Measurements from ENCODE around the gene RAG1.

The RAG1 gene

DNA sequence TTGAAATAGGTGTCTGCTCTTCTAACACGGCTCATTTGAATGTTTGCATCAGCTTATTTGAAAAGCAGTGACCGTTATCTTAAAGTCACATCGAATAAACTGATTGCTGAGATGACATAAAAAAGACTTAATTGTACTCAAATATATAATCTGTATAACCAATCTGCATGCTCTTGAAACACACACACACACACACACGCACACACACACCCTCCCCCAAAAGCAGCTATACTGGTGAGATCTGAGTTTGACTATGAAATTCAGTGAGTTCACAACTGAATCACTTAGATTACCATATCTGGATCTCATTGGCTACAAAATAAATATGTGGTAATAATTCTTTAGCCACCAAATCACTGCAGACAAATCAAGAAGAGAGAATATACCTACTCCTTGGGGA is 22.7 kb downstream of the RAG1 start:
- no peak for DNase-seq

GRCh38 chr11:36591433-36591832 is 23.6 kb downstream of the RAG1 start:
- no peak for DNase-seq

DNA sequence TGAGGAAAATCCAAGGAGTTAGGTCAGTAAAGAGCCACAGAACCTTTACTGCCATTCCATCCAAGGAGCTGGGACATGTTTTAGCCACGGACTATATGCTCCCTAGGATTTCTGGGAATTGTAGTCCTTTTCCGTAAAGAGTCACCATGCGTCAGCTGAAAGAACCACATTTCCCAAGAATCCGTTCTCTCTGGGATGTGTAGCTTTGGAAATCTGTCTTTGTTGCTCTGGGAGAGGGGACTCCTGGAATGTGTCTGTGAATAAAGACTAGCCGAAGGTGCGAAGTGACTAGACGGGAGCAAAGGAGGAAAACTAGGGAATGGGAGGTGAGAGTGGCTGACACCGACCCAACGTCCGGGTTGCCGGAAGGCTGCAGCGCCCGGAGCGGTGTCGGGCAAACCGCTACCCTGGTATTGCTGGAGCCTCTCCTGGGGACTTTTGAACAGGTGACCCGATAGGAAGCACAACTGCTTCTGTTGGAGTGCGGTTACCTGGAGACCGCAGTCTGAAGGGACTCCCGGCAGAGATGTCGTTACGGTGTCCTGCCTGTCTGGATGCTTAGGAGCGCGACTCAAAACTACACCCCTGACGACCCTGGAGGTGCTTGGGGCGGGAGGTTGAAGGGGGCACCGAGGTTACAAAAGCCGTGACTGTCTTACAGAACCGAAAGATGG is 26.6 kb downstream of the RAG1 start, which contains the start of gene IFTAP:
TSS of gene IFTAP (plus strand) at position 187 of the 674 bp plus-strand sequence. CDS start 15,602 bp downstream, outside the sequence.
- peak; percentile 27 to 94 (median 70) for DNase-seq

DNA sequence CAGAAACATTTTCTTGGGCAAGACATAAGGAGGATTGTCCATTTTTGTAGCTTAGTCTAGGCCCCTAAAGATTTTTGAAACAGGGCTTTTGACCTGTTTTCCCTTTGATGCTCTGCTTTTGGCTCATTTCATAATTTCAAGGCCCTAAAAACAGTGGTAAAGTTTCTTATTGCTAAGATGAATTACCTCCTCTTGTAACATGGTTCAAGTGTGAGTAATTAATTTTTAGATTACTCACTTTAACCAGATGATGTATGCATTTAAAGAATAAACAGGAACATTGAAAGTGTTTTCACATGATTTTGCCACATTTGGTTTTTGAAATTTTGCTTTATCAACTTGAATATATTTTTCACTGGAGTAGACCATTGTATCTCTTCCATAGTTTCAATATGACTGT is 29.1 kb downstream of the RAG1 start:
- DNase-seq = no peak

GRCh38 chr11:36598051-36598450 is 30.2 kb downstream of the RAG1 start, which contains the start of gene RAG2:
Gene RAG2 (minus strand): TSS chr11:36598236. CDS start chr11:36594168, 4,068 bp downstream.
- DNase-seq = no peak

- DNase-seq = no peak
Observed at GRCh38 chr11:36600180-36600579, 32.4 kb downstream of the RAG1 start.

DNA sequence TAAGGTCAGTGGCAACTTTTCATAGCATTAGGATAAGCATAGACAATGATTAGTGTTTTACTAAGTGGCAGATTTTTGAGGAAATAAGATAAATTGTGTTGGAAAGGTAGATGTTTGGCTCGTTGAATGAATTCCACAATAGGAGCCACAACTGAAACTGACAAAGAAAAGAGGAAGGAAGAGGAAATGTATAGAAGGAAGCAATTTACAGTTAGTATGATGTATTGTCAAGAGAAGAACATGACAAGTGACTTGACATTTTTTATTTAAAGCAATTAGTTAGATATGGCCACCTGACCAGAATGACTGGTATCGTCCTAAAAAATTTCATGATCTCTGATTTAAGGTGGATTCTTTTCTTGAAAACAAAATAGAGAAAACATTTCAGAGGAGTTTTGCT is 33.3 kb downstream of the RAG1 start:
- no peak for DNase-seq

GRCh38 chr11:36602135-36602534 is 34.3 kb downstream of the RAG1 start:
- no peak for DNase-seq

DNA sequence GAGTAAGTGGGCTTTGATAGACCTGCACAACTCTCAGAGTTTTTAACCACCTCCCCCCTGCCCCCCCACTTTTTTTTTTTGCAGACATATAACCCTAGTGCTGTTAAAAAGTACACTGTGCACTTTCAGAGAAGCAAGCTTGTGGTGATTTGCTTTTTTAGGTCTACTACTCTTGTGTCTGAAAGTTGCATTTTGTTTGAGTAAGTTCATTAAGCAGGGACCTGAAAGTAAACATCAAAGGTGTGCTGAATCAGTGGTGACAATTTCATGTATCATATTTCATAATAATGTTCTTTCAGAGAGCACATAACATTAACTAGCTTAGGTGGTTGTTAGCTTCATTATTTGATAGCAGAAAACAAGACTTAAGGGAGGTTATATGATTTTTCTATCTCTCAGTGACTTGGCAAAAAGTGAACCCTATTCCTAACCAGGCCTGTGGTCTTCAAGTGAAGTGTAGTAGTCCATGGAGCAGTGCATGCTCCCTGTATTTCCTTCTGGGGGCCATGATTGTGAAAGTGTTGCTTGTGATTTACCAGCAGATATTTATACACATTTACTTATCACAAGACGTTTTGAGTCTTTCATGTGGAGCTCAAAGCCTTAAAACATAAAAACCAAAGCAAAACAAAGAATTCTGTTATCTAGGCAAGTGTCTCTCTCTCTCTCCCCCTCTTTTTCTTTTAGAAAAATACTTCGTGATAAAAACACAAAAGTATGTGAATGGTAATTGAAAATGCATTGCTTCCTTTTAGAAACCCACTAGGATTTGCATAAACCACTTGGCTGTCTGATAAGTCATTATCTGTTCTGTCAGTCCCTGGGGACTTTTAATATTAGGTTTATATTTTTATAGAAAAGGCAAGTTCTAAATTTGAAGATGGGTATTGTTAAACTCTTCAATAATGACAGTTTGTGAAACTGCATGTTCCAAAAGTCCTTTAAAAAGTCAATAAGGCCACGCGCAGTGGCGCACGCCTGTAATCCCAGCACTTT is 37.7 kb downstream of the RAG1 start:
- no peak for DNase-seq

- no peak for DNase-seq
Observed at GRCh38 chr11:36608491-36609199, 40.8 kb downstream of the RAG1 start.

- no peak for DNase-seq
Observed at GRCh38 chr11:36609383-36609782, 41.6 kb downstream of the RAG1 start.

- DNase-seq = no peak
Observed at GRCh38 chr11:36615826-36616225, 48.0 kb downstream of the RAG1 start.

DNA sequence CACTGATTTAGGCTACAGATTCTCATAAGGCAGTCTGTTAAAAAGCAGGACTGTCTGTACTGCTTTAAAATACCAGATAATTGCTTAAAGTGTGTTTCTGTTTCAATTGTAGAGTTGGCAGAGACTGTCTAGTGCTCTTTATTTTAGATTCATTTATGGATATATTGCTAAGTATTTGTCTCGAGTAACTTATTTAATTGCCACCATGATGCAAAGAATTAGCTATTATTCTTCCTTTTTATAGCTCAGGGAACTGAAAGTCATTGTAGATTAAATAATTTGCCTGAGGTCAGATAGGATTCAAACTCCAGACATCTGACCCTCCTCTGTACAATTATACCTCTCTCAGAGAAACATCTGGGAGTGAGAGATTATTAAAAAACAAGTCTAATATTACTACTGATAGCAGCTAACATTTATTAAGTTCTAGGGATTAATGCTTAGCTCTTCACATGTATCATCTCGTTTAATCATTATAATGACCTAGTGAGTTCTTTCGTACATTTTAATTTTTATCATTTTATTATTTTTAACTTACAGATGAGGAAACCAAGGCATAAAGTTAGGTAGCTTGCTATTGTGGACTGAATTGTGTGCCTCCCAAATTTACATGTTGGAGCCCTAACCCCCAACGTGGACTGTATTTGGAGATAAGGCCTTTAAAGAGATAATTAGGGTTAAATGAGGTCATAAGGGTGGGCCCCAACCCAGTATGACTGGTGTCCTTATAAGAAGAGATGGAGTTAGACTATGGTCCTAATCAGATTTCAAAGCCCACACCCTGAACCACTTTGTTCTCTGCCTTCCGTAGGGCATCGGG is 49.9 kb downstream of the RAG1 start:
- DNase-seq = no peak

DNA sequence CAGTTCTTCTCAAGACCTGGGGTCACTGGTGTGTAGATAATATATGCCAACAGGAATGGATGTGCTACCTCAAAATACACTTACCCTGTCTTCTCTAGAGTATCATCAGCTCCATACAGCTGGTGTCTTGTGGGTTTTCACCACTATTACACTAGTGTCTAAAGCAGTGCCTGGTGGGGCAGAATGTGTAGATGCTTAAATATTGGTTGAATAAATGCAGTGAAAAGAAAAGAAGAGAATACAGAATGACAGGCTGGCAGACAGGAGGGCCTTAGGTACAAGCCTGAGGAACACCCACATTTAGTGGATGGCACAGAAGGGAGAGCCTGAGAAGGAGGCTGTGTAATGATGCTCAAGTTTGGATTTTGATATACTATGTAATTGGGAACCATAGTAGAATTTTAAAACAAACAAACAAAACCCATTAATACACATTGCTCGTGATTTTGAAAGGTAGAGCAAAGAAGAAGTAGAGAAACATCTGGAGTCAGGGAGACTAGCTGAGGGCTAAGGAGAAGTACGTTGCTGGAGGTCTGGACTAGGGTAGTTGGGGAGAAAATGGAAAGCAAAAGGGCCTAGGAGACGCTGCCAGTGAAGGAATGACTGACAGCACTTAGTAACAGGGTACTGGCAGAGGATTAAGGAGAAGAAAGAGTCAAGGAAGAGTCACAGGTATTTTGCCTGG is 50.7 kb downstream of the RAG1 start:
- no peak for DNase-seq

GRCh38 chr11:36619502-36619901 is 51.7 kb downstream of the RAG1 start:
- peak in 1 of 14 donors; percentile 23 for DNase-seq

DNA sequence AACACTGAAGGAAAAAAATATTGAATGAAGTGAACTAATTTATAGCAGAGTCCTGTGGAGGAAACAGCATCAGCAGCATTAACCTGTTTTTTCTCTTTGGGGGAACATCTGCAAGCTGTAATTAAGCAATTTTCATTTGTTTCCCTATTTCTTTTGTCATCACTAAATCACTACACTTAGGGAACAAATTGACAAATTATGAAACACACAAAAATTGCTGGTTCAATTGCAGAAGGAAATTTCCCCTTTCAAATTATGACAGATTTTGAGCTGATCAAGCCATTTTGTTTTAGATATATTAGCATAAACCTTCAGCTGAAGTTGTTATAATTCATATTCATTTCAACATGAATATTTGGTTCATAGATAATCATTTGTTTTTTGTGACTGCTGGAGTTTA is 52.4 kb downstream of the RAG1 start:
- no peak for DNase-seq

- DNase-seq = no peak
Observed at GRCh38 chr11:36622431-36623136, 54.8 kb downstream of the RAG1 start.

- no peak for DNase-seq
Observed at GRCh38 chr11:36623494-36623893, 55.7 kb downstream of the RAG1 start.

DNA sequence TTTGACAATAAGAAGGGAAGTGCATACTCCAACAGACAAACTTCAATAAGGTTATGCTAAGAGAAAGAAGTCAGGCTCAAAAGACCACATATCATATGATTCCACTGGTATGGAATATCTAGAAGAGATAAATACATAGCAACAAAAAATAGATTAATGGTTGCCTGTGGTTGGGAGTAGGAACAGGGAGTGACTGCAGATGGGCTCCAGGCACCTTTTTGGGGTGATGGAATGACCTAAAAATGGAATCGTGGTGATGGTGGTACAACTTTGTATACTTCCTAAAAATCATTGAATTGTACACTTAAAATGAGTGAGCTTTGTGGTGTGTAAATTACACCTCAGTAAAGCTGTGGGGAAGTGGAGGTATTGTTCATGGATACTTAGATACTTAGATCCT is 59.2 kb downstream of the RAG1 start:
- DNase-seq = no peak

- no peak for DNase-seq
Observed at GRCh38 chr11:36627471-36627870, 59.7 kb downstream of the RAG1 start.

DNA sequence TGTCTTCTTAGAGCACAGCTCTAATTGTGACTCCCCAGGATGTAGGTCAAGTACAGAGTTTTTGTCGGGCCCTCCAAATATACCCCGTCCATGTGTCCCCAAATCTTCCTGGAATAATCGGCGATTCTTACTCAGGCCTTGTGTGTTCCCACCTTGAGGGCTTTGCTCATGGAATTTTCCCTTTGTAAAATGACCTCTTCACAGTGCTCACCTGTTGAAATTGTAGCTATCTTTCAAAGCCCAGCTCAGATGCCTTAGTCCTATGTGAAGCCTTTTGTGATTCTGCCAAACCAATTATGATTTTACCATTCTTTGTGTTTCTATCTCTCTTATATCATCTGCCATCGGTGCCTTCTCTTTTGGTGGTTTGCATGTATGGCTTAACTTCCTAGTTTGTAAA is 60.3 kb downstream of the RAG1 start:
- no peak for DNase-seq

All from C1 segment of cervical spinal cord (tissue), 14 donors.